HUES6 (cell line): ENCODE results near the gene ZHX3.

Source experiments
- H3K27ac ChIP-seq: 2 replicates; pipeline ENCODE4 v1.7.0; 2013; ENCODE audit warnings: low read depth, mild to moderate bottlenecking, low read length, inconsistent platforms
- H3K27me3 ChIP-seq: 2 replicates; pipeline ENCODE4 v1.6.1; 2013; ENCODE audit warnings: low read length; ENCODE audit not compliant: control insufficient read depth, insufficient read depth
- H3K36me3 ChIP-seq: 2 replicates; pipeline ENCODE4 v1.6.1; 2013; ENCODE audit warnings: low read length; ENCODE audit not compliant: control insufficient read depth, insufficient read depth
- H3K4me1 ChIP-seq: 2 replicates; pipeline ENCODE4 v1.6.1; 2013; ENCODE audit warnings: low read length; ENCODE audit not compliant: control insufficient read depth, insufficient read depth
- H3K4me3 ChIP-seq: 2 replicates; pipeline ENCODE4 v1.5.1; 2013; ENCODE audit warnings: low read depth, low read length
- H3K9ac ChIP-seq: one replicate; pipeline ENCODE4 v1.6.1; 2013; ENCODE audit warnings: mild to moderate bottlenecking, low read length
- H3K9me3 ChIP-seq: 2 replicates; pipeline ENCODE4 v1.6.1; 2013; ENCODE audit warnings: low read depth, low read length; ENCODE audit not compliant: control insufficient read depth, insufficient read depth

ZHX3 gene

DNA sequence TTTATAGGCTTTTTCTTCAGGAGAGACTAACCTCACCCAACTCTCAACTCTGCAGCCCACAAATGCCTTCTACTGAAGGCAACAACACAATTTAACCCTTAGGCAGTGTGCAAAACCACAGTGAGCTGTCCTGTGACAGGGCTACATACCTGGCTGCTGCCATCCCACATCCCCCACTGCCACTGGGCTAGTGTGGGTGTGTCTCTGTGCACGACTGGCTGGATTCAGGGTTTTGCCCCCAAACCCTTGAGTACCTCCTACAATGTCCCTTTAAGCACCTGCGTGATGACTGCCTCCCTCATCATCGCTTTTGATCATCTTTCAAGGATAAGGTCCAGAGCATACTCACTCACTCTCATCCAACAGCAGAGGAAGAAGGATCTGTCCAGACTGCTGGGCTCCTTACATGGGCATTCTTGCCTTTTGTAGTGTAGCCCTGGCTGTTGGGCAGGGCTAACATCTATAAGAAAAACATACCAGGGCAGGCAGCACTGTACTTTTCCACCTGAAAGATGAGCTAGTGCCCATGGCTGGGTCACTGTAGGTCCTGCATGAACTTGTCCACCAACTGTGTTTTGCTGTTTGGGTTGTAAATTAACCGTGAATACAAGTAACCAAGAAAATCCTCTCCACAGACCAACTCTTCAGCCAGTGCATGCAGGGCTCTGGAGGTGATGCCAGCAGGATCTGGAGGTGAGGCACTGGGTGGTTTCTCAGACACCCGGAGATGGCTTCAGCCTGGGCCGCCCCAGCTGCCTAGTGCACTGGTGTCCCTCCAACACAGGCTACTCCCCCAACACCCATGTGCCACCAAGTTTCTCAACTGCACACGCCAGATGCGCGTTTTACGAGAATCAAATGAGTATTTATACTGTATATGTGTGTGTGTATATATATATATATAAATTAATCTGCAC is 135.0 kb downstream of the ZHX3 start:
- H3K9ac ChIP-seq = no peak overlapping the region
- peaks cover 7% of the 10 kb centered on the region for H3K4me1 ChIP-seq
- H3K36me3 ChIP-seq = peaks cover 14% of the 10 kb centered on the region; the same call in 1 of the 2 replicates
- no peaks in the 10 kb centered on the region for H3K9me3 ChIP-seq
- H3K27me3 ChIP-seq = no peaks in the 10 kb centered on the region
- H3K27ac ChIP-seq = no peak overlapping the region
- no peak overlapping the region for H3K4me3 ChIP-seq

- no peak overlapping the region for H3K4me3 ChIP-seq
- peaks cover 7% of the 10 kb centered on the region for H3K4me1 ChIP-seq
- H3K9me3 ChIP-seq = no peaks in the 10 kb centered on the region
- no peaks in the 10 kb centered on the region for H3K27me3 ChIP-seq
- H3K27ac ChIP-seq = no peak overlapping the region
- H3K36me3 ChIP-seq = peaks cover 22% of the 10 kb centered on the region
- no peak overlapping the region for H3K9ac ChIP-seq
Measured at GRCh38 chr20:41181567-41181966, 136.0 kb downstream of the ZHX3 start.

DNA sequence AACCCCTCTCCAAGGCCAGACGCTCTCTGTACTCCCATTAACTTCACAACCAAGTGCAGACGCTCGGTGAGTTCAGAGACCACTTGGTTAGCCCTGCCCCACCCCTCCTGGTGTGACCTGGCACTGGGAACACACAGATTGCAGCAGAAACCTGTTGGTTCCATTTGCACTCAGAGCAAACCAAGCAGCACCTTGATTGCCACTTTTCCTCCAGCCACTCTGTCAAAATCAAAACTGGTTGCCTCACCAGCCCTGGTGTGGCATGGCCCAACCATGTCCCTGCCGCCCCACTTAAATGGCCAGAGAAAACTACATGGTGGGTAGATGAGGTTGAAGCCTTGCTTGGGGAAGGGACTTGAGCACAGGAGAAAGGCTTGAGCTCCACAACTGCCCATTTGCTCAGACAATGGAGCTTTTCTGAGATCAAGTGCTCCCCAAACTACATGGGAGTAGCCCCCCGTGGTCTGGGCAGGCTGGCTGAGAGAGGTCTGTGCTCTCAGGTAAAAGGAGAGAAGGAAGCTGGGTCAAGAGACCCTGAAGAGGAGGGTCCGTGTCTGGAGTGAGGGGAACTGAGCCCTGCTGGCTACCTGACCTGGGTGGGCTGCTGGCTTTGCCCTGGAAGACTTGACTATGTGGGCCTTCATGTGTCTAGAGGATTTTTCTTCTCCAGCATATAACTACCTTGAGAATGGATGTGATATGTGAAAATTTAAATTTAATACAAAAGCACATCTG is 136.8 kb downstream of the ZHX3 start:
- no peaks in the 10 kb centered on the region for H3K27me3 ChIP-seq
- H3K27ac ChIP-seq = no peak overlapping the region
- H3K9me3 ChIP-seq = no peaks in the 10 kb centered on the region
- H3K9ac ChIP-seq = no peak overlapping the region
- peaks cover 30% of the 10 kb centered on the region for H3K36me3 ChIP-seq
- no peak overlapping the region for H3K4me3 ChIP-seq
- peaks cover 7% of the 10 kb centered on the region for H3K4me1 ChIP-seq

DNA sequence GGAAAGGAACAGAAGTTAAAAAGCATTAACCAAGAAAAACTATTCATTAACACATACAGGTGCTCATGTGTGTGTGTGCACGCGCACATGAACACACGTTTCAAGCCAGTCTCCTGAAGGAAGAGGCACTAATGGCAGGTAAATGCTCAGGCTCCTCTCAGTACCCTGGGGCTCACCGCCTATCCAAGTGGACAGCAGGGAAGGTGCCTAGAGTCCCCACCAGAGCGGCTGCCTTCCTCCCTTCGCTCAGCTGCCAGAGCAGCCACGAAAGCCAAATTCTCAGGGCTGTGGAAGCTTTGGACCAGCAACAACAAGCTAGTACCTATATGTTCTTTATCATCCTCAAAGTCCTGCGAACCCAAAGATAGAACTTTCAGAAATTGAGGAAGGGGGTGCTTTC is 137.6 kb downstream of the ZHX3 start:
- Histone ChIP-seq H3K9ac (no peak overlapping the region), H3K9me3 (no peaks in the 10 kb centered on the region), H3K36me3 (peaks cover 38% of the 10 kb centered on the region), H3K27me3 (no peaks in the 10 kb centered on the region), H3K4me1 (peaks cover 7% of the 10 kb centered on the region), H3K27ac (no peak overlapping the region), H3K4me3 (no peak overlapping the region)

DNA sequence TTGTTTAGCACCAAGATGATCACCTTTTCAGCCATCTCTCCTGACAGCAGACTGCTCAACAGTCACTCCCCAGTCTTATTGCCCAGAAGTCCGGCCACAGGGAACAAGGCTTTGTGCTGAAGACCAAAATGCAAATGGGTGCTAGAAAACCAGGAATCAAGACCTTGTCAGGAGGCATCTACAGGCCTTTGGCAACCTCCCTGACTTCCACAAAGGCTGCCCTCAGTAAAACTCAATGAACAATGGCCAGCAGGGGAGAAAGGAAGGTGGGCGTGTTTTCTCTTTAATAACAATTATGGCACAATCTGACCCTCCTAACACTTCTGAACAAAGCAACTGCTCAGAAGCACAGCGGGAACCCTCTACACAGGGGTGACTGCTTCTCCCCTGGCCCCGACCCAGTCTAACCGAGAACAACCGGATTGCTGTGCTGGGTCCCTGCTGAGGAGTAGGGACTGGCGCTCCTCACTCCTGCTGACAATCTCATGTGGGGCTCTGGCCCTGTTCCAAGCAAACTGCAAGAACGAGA is 138.6 kb downstream of the ZHX3 start:
- Histone ChIP-seq H3K27ac (no peak overlapping the region), H3K27me3 (no peaks in the 10 kb centered on the region), H3K9ac (no peak overlapping the region), H3K4me1 (peaks cover 7% of the 10 kb centered on the region), H3K9me3 (no peaks in the 10 kb centered on the region), H3K4me3 (no peak overlapping the region), H3K36me3 (peaks cover 48% of the 10 kb centered on the region)

DNA sequence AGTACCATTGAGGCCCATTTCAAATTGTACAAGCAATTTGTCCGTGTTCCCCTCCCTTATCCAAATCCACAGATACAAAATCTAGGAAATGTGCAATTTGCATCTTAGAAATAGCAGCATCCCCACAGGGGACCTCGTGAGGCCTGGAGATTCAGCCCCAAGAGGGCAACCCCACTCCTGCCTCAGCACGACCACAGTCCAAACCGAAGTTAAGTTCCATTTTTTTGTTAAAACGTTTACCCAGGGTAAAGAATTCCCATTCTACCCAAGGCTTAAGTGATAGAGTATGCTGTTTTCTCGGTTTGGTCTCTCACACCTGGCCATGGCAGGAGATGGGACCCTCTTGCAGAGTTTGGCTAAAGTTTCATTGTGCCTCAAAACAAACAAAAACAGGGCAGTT is 139.0 kb downstream of the ZHX3 start:
- Histone ChIP-seq H3K9me3 (no peaks in the 10 kb centered on the region), H3K27ac (no peak overlapping the region), H3K36me3 (peaks cover 53% of the 10 kb centered on the region), H3K4me1 (peaks cover 7% of the 10 kb centered on the region), H3K4me3 (no peak overlapping the region), H3K9ac (no peak overlapping the region), H3K27me3 (no peaks in the 10 kb centered on the region)

- peaks cover 7% of the 10 kb centered on the region for H3K4me1 ChIP-seq
- H3K27me3 ChIP-seq = no peaks in the 10 kb centered on the region
- H3K36me3 ChIP-seq = peaks cover 59% of the 10 kb centered on the region
- H3K9me3 ChIP-seq = no peaks in the 10 kb centered on the region
- H3K27ac ChIP-seq = no peak overlapping the region
- no peak overlapping the region for H3K9ac ChIP-seq
- H3K4me3 ChIP-seq = no peak overlapping the region
Measured at GRCh38 chr20:41177636-41178035, 139.9 kb downstream of the ZHX3 start.

DNA sequence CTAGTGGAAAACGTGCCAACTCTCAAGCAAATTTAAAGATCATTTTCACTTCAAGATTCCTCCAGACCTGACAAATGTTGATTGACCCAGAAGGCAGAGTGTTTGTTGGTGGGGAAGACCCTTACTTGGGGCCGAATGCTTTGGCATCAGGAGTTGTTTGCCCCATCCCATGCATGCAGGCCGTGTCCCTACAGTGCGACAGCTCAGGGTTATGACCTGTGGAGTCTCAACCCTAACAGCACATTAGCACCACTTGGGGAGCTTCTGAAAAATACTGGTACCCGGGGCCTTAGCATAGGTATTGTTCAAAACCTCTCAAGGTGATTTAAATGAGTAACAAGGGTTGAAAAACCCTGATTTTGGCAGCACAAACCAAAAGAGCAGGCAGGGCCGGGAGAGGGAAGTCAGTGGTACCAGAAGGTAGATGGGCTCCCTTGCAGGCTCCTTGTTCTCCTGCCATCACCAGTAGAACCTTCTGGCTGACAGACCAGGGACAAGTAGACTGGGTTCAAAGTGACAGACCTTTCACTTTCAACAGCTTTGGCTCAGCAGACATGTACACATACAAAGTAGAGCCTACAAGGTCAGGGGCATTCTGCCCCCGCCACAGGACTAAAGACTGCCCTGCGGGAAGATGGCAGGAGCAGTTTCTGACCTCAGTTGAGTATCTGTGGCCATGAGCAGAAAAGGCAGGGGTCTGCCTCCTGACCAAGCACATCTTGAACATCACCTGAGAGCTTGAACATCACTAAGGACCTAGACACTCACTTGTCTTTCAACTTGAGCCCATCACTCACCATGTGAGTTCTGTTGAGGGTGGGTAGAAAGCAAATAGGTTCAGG is 140.6 kb downstream of the ZHX3 start:
- Histone ChIP-seq H3K36me3 (peaks cover 66% of the 10 kb centered on the region), H3K9me3 (no peaks in the 10 kb centered on the region), H3K9ac (no peak overlapping the region), H3K27me3 (no peaks in the 10 kb centered on the region), H3K27ac (no peak overlapping the region), H3K4me1 (peaks cover 7% of the 10 kb centered on the region), H3K4me3 (no peak overlapping the region)

DNA sequence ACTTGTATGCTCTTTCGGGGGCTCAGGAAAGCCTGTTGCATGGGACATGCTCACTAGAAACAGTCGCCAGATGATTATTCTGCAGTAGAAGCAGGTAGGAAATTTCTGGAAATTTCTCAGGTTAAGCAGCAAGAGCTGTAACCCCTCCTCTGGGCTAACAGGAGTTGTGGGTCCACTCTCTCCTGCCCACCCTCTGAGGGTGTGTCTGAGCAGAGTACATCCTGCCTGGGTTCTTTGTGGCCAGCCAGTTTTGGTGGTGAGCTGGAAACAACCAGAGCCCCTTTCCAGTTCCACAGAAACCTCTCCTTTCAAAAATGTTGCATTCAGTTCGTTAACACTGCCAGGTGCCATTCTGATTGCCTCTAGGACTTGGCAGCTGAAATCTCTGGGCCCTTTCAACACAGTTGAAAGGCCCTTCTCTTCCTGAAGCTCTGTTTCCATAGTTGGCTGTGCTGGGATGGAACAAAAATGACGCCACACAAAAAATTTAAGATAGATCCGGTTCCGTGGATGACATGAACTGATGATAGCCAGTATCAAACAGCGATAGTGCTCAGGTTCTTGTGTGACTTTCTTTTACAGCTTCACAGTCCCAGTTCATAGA is 141.7 kb downstream of the ZHX3 start:
- Histone ChIP-seq H3K9me3 (no peaks in the 10 kb centered on the region), H3K27ac (no peak overlapping the region), H3K4me1 (peaks cover 7% of the 10 kb centered on the region), H3K36me3 (peaks cover 75% of the 10 kb centered on the region), H3K4me3 (no peak overlapping the region), H3K27me3 (no peaks in the 10 kb centered on the region), H3K9ac (no peak overlapping the region)

- Histone ChIP-seq H3K36me3 (peaks cover 81% of the 10 kb centered on the region), H3K4me3 (no peak overlapping the region), H3K27me3 (no peaks in the 10 kb centered on the region), H3K9me3 (no peaks in the 10 kb centered on the region), H3K9ac (no peak overlapping the region), H3K4me1 (peaks cover 7% of the 10 kb centered on the region), H3K27ac (no peak overlapping the region)
Measured at GRCh38 chr20:41175201-41175651, 142.3 kb downstream of the ZHX3 start.
